UCSD-AML1 (cell line): Measurements from ENCODE around the gene DNAH1.
"Not testable (repeated sequence)": the region's sequence is repeated elsewhere in the genome, so short reads cannot be mapped to it uniquely, and the experiment has no call there.

ENCODE experiments used
- DNase-seq: peaks from one replicate; lab custom pipeline; 2025; ENCODE audit not compliant: unreplicated experiment; lab: John Stamatoyannopoulos, UW

The DNAH1 gene

DNA sequence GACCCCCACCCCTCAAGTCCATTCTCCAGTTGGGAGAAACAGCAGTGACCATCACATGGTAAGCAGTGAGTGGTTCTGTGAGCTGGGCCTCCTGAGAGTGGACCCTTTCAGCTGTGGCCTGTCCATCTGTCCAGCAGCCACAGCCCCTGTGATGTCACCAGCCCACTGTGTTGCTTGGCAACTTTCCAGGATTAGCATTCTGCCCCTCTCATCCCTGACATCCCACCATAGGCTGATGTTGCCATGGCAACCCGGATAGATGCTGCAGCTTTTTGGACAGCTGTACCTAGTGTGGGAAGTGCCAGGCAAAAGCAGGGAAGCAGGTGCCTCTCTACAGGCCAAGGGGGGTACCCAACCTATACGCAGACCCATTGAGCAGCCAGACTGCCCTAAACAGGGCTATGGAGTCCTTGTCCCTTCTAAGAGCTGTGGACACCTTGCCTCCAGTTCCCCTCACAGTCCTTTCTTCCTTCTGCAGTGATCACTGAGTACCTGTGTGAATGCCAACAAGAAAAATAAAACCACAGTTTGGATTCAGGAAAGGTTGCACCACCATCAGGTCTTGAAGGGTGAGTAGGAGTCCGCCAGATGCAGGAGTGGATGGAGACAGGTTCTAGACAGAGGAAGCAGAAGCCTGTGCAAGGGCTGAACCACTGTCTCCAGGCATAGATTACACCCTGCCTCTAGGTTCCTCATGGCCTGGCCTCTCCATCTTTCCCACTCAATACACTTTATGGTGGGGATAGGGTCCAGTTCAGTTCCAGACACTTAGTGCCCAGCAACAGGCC lies at the start of gene DNAH1:
TSS of gene DNAH1 (plus strand) at position 343 of the 788 bp plus-strand sequence. CDS start 6,124 bp downstream, outside the sequence.
- no peak for DNase-seq

DNA sequence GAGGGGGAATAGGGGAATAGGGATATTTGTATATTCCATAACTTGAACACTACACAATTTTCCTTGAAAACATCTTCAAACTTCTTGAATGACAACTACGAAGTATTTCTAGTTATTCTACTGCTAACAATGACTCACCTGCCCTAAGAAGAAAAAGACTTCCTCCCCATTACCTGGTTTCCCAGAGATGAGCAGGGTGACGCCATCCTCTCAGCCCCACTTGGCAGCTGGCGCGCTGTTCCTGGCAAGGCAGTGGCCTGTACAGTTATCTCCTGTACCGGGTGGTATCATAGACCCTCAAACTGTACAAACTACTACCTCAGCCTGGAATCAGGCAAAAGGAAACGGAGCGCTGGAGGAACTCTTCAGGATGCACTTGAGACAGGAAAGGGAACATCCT lies 48.1 kb upstream of the DNAH1 start:
- DNase-seq: no peak

DNA sequence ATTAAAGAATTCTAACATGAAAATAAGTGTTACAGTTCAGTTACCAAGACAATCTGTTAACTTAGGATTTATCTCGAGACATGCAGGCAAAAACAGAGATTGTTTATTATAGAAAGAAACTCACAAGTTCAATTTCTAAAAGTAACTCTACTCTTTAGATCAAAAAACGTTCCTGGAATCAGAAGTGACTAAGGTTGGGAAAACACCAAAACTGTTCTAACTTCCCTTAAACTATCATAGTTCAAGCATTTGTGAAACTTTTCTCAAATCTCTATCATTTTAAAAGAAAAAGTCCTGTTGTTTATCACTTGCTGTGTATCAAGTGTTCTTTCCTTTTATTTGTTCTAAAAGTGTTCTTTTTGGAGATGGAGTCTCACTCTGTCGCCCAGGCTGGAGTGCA lies 46.3 kb upstream of the DNAH1 start:
- no peak for DNase-seq

DNA sequence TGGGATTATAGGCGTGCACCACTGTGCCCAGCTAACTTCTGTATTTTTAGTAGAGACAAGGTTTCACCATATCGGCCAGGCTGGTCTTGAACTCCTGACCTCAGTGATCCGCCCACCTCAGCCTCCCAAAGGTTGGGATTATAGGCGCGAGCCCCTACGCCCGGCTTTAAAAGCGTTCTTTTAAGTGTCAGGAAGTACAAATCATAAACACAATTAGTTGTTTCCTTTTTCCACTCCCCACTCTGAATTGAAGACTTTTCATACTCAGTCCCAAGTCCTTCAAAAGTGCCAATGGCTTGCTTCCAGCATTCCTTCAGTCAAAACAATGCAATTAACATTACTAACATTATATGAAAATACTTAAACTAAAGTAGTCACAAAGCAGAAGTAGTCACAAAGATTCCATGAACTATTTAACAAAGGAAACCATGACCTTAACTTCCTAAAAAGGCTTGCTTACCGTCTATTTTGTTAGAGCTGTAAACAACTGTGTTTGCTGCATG lies 45.8 kb upstream of the DNAH1 start:
- no peak for DNase-seq

DNA sequence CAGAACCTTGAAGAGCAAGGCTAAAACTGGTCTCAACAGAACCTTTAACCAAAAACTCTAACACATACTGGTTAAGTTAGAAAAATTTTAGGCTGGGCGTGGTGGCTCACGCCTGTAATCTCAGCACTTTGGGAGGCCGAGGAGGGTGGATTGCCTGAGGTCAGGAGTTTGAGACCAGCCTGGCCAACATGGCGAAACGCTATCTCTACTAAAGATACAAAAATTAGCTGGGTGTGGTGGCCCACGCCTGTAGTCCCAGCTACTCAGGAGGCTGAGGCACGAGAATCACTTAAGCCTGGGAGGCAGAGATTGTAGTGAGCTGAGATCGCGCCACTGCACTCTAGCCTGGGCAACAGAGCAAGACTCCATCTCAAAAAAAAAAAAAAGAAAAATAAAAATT lies 43.9 kb upstream of the DNAH1 start:
- not testable (repeated sequence) for DNase-seq

DNA sequence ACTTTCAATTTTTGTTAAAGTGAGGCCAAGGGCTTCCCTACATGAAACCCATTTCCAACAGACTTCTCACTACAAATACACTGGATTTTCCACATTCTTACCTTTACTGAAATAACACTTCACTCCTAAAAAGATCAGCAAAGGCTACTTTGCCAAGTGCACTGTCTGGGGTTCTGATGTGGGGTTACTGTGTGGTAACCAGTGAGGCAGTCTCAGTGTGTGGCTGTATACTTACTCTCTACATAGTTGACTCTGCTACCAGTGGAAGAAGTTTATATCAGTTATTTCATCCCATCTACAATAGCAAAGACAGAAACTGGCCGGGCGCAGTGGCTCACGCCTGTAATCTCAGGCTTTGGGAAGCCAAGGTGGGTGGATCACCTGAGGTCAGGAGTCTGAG lies 43.3 kb upstream of the DNAH1 start:
- DNase-seq: no peak

DNA sequence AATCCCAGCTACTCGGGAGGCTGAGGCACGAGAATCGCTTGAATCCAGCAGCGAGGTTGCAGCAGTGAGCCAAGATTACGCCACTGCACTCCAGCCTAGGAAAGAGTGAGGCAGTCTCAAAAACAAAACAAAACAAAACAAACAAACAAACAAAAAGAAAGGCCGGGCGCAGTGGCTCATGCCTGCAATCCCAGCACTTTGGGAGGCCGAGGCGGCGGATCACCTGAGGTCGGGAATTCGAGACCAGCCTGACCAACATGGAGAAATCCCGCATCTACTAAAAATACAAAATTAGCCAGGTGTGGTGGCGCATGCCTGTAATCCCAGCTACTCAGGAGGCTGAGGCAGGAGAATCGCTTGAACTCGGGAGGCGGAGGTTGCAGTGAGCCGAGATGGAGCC lies 41.3 kb upstream of the DNAH1 start:
- DNase-seq: not testable (repeated sequence)

DNA sequence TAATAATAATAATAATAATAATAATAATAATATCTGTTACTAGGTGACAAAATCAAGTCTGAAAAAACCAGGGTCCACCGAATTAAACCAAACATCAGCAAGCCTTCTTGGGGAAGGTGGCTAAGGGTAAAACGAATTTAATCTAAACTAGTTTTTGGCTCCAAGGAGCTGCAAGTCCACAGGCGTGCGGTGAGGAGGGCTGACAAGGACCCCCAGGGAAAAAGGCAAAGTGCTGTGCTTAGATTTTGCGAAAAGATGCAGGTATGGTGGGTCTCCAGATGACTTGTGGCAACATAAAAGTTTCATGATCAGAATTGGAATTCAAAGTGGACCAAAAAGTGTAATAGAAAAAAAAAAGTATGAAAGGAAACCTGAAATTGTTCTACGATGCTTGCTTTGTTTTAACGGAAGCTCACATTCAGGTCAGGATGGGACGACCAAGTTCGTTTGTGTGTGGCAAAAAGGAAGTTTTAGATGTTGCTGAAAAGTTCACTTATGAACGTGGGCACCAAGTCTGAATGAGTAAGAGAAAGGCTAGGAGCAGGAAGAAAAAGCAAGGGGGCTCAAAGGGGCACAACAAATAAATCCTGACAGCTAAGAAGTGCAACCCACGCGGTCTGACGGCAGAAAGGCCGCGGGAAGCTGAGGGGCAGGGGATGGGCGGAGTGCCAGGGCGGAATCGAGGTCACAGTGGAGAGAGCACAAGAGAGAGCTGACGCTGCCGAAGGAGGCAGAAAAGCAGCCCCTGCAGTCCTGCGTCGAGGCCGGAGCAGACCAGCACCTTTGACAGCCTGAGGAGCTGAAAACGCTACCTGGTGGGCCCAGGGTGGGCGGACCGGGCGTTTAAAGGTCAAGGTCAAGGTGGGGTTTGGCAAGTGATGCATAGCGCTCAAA lies 38.8 kb upstream of the DNAH1 start:
- DNase-seq: peak; percentile 68

DNA sequence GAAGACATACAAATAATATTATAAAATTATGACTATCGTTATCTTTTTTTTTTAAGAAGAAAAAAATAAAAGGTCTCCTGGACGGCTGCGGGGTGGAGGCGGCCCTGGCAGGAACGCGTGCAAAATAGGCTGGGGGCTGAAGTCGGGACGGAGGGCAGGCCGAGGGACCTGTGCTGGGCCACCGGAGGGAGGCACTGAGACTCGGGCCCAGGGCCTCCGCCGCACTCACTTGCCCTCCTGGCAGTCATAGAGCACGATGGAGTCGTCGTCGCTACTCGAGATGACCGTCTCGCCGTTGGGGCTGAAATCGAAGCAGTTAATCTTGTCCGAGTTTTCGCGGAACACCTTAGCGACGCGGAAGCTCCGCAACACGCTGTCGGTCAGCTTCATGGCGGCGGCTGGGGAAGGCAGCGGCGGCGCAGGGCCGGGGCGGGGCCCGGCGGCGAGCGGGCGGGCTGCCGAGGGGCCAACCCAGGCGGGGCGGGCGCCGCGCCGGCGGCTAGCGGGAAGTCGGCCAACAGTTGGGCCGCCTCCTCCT lies 38.1 kb upstream of the DNAH1 start:
- DNase-seq: no peak

DNA sequence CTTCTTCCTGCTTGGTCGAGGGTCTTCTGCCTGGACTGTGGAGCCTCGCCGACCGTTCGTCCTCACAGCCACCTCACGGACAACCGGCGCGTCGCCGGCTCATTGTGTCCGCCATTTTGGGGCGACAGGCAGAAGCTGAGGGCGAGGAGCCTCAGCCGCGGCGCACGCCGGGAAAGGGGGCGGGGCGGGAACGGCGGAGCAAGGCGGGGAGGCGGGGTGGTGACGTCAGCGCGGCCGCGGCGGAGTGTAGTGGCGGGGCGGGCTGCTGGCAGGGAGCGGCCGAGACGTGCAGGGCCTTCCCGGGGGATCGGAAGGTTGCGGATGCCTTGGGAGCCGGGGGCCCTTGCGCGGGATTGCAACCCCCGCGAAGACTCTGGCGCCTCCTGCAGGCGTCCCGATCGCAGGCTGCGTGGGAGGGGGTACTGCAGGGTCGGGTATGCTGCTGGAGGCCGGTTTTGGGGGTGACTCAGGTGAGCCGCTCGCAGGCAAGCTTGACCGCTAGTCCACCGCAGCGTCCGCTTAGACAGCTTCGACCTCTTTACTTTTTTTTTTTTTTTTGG lies 37.5 kb upstream of the DNAH1 start, which contains the start of gene WDR82:
TSS of gene WDR82 (minus strand) at position 140 of the 560 bp plus-strand sequence. CDS start 288 bp downstream, outside the sequence.
- DNase-seq: peak; percentile 96

DNA sequence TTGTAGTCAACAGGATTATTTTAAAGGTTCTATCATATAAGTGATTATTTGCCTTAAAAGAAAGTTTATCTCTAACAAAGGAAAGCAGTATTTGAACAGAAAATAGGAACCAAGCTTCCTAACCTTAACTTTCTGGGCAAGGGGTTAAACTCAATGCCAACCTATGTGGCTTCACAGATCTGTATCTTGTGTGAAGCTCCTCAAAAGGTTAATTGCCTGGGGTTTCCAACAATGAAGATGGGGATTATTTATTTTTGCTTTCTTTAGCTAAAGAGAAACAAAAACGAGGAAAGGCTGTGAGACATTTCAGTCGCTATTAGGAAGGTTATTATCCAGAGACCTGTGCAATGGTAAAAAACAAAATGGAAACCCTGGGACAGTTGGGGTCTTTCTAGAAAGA lies 36.5 kb upstream of the DNAH1 start:
- no peak for DNase-seq

DNA sequence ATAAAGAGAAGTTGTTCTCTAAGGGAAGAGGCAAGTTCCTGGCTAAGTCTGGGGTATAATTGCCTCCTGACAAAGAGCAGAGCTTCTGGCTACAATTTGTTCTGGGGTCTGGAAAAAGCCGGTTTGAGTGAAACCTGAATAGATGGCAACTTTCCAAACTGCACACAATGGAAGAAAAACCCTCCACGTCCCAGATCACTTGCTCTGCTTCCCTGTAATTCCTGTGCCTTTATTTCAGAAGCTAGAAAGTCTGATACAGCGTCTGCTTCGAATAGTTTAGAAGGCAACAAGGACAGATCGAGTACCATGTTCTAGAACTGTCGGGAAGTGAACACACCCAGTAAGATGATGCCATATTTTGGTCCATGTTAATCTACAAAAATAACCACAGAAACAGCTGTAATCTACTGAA lies 36.1 kb upstream of the DNAH1 start:
- no peak for DNase-seq

DNA sequence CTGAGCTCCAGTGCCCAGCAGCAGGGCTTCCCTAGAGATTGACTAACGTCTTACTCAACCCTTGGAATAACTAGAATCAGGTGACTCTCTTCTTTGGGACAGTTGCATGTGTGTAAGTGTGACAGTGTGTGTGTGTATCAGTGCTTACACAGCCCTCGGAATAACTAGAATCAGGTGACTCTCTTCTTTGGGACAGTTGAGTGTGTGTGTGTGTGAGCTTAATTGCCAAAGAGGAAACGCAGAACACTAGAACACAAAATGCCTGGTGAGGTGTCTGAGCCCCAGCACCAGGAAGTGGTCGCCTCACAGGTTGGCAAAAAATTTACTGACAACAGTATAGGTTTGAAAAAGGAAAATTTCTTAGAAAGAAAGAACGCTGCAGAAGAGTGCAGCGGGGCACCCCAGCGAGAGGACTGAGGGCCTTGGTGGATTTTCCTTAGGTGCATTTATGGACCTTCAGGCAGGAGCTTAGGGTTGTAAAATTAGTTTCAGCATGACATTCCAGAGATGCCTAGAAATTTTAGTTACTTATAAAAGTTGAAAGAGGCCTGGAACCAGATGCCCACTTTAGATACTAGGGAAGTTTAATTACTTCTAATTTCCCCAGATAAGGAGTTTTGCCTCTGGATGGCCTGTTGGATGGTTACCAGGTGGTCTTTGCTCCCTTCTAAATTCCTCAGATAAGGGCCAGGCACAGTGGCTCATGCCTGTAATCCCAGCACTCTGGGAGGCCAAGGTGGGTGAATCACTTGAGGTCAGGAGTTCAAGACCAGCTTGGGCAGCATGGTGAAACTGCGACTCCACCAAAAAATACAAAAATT lies 33.9 kb upstream of the DNAH1 start:
- no peak for DNase-seq

DNA sequence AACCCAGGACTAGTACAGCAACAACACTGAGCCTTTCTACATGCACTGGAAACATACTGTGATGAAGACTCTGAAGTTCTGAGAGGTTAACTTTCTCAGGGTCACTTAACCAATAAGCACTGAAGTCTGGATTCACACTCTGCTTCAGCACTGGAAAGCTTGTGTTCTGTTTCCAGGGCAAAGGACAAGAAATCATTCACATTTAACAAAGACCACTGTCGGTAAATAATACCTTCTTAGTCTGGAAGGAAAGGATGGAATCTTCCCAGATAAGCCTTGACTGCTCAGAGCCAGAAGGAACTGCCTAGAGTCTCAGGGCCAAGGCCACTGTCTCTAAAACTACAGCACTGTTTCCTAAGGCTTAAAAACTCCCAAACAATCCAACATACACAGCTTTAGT lies 32.8 kb upstream of the DNAH1 start:
- DNase-seq: no peak

DNA sequence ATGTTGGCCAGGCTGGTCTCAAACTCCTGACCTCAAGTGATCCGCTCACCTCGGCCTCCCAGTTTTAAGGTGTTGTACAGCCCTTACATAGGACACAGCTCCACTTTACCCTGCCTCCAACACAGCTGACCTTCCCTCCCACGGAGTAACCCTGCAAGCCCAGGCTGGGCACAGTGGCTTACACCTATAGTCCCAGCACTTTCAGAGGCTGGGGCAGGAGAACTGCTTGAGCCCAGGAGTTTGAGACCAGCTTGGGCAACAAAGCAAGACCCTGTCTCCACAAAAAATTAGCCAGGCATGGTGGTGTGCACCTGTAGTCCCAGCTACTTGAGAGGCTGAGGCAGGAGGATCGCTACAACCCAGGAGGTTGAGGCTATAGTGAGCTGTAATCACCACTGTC lies 32.1 kb upstream of the DNAH1 start:
- not testable (repeated sequence) for DNase-seq

DNA sequence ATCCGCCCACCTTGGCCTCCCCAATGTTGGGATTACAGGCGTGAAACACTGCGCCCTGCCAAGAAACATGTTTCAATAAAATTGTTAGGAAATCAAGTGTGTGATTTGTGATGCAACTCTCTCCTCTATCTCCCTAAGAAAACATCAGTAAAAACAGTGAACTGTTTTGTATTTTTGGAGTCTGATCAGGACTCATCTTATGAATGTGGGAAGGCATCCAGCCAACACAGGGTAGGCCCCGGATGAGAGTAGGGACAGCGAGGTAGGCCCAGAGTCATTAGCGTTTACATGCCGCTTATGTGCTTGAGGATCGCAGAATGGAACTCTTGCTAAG lies 29.4 kb upstream of the DNAH1 start:
- no peak for DNase-seq

DNA sequence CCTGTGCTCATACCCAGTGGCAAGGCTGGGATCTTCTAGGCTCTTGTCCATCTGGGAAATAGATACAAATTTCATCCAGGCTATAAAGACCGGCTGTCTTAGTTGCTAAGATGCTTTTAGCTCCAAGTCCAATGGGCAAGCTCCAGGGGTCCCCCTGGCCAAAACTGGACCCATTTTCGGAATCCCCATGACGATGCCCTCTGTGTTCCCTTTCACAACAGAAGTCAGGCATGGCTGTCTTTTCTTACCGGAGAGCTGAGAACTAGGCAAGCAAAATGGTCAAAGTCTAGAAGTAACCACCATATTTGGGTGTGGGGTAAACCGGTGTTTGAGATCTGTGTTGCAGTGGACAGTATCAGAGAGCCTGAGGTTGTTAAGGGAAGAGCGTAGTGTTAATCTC lies 27.4 kb upstream of the DNAH1 start:
- DNase-seq: no peak

DNA sequence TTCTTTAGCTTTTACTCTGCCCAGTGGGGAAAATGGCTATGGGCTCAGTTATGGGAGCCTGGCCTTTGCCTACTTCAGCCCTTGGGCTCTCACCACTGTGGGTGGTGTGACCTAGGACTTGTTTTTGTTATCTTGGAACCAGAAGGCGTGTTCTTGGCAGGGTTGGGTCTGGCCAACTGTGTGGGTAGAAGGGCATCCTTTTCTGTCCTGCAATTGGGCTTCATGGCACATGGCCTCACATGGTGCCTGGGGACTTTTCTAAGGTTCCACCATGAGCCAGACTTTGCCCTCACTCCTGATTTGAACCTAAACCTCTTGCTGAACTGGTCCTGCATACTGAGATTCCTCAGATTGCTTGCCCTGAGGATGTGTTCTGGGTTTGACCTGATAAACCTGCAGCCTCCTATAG lies 26.8 kb upstream of the DNAH1 start:
- no peak for DNase-seq

DNA sequence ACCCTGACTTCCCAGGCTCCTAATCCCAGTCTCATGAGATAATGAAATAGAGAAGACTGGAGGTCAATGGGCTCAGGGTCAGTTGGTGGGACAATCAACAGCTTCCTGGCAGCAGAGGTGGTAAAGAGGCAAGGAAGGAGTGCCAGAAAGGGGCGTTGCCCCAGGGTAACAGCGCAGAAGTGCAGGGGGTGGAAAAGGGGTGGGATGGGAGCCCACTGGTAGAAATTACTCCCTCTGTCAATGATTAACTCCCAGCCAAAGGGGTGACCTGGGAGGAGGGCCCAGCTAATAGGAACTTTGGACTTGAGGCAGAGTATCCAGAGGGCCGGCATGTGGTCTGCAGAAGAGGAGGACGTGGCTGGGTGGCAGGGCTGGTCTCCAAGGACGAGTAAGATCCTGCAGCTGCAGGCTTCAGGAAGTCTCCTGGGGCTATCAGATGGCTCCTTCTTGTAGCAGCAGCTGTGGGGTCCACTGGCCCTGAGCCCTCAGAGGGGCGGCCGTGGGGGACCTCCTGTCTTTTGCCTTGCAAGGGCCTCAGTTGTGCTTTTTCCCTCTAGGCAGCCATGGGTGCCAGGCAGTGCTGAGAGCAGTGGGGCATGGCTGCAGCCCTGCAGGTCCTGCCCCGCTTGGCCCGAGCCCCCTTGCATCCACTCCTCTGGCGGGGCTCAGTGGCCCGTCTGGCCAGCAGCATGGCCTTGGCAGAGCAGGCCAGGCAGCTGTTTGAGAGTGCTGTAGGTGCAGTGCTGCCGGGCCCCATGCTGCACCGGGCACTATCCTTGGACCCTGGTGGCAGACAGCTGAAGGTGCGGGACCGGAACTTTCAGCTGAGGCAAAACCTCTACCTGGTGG lies 26.1 kb upstream of the DNAH1 start:
- DNase-seq: no peak
